Keratinocyte (primary cell): Measurements from ENCODE around the gene LAMB1.

Experiments
- CTCF ChIP-seq, 3 experiments: IDR thresholded peaks in 1 of 3; conservative IDR thresholded peaks in 1 of 3; optimal IDR thresholded peaks in 1 of 3; 2 replicates in 2 of 3; 3 replicates in 1 of 3; pipeline versions ENCODE3 to v1.5.1; 2011; ENCODE audit warnings: low read length in 3 of 3, mild to moderate bottlenecking in 3 of 3, moderate library complexity in 2 of 3, control low read depth in 1 of 3, inconsistent platforms in 1 of 3; ENCODE audit not compliant: insufficient read depth in 2 of 3; ENCODE audit errors: extremely low read depth in 1 of 3
- EZH2 ChIP-seq: IDR thresholded peaks from one replicate; pipeline ENCODE4 v1.6.1; 2012; ENCODE audit warnings: inconsistent platforms, mild to moderate bottlenecking, low read length, moderate library complexity

- TF ChIP-seq CTCF (optimal IDR thresholded peaks at IDR 0.05 in 1 of 3, IDR thresholded peaks at IDR 0.05 in 1 of 3, conservative IDR thresholded peaks at IDR 0.05 in 1 of 3; ENCODE audit: extremely low read depth in 1 of 3, insufficient read depth in 2 of 3, low read length in 3 of 3), result no peak
- no peak for TF ChIP-seq EZH2
These were observed 21.6 kb upstream of the LAMB1 start for GRCh38 chr7:108024538-108024937.
